ENCODE results near the gene WNT3.

- TF ChIP-seq EZH2phosphoT487 (IDR thresholded peaks at IDR 0.05; ENCODE audit: borderline replicate concordance) (no peak), POLR2AphosphoS5 (IDR thresholded peaks at IDR 0.05; ENCODE audit: low read depth, low read length) (no peak), POLR2A (IDR thresholded peaks at IDR 0.05; ENCODE audit: borderline replicate concordance, extremely low read depth, insufficient read depth, insufficient read length) (no peak), JUND (IDR thresholded peaks at IDR 0.05) (no peak)
- TF ChIP-seq, protein P1, sequence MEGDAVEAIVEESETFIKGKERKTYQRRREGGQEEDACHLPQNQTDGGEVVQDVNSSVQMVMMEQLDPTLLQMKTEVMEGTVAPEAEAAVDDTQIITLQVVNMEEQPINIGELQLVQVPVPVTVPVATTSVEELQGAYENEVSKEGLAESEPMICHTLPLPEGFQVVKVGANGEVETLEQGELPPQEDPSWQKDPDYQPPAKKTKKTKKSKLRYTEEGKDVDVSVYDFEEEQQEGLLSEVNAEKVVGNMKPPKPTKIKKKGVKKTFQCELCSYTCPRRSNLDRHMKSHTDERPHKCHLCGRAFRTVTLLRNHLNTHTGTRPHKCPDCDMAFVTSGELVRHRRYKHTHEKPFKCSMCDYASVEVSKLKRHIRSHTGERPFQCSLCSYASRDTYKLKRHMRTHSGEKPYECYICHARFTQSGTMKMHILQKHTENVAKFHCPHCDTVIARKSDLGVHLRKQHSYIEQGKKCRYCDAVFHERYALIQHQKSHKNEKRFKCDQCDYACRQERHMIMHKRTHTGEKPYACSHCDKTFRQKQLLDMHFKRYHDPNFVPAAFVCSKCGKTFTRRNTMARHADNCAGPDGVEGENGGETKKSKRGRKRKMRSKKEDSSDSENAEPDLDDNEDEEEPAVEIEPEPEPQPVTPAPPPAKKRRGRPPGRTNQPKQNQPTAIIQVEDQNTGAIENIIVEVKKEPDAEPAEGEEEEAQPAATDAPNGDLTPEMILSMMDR (IDR thresholded peaks at IDR 0.05 in 2 of 3, conservative IDR thresholded peaks at IDR 0.05 in 1 of 3; ENCODE audit: borderline replicate concordance in 1 of 3, insufficient read depth in 1 of 3, low read depth in 2 of 3, low read length in 2 of 3), result no peak
- TF ChIP-seq, protein P2, sequence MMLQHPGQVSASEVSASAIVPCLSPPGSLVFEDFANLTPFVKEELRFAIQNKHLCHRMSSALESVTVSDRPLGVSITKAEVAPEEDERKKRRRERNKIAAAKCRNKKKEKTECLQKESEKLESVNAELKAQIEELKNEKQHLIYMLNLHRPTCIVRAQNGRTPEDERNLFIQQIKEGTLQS (IDR thresholded peaks at IDR 0.05), result no peak
Observed at GRCh38 chr17:46833840-46834208, 15.3 kb upstream of the WNT3 start.

Data from HCT116 (cell line).